GM21381 (cell line): Measurements from ENCODE around the gene ROR2.

Experiments
- ATAC-seq: cut with Tn5 transposase; IDR thresholded peaks from one replicate; pipeline ENCODE4 v1.9.1; 2021; ENCODE audit warnings: mild to moderate bottlenecking, moderate library complexity; ENCODE audit not compliant: unreplicated experiment

Gene ROR2

DNA sequence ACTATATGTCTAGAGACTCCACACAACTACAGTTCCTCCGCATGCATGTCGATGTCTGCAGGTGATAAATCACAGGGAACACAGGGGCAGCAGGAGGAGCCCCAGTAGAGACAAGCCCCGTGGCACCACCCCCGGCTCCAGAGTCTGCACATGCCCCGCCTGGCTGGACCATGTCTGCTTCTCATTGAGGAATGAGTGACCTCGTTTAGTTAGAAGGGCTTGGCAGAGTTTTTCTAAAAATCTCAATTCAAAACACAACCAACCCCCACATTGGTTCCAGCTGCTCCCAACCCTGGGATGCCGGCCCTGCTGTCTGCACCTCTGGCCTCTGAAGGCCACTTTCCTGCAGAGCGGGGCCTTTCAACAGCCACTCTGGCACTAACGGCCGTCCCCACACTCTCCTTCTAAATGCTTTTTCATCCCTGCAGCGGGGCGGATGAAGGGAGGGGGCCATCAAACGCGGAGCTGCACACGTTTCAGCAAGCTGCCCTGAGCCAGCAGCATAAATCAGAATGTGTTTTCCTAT, 106.3 kb downstream of the ROR2 start:
- no peak for ATAC-seq

DNA sequence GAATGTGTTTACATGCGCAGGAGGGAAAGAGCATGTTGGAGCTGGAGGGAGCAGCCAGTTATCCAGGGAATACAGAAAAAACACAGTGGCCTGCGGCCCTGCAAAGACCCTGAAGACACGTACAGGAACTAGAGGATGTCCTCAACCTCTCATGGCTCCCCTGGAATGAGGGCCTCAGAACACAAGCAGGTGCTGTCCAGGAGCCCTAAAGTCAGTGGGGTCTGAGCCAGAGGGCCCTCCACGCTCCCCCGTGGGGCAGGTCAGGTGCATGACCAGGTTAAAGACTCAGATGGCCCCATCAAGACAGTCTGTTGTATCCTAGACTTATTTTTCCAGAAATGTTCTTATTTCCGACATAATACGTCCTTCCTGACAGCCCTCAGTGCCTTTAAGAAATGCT, 106.9 kb downstream of the ROR2 start:
- no peak for ATAC-seq

DNA sequence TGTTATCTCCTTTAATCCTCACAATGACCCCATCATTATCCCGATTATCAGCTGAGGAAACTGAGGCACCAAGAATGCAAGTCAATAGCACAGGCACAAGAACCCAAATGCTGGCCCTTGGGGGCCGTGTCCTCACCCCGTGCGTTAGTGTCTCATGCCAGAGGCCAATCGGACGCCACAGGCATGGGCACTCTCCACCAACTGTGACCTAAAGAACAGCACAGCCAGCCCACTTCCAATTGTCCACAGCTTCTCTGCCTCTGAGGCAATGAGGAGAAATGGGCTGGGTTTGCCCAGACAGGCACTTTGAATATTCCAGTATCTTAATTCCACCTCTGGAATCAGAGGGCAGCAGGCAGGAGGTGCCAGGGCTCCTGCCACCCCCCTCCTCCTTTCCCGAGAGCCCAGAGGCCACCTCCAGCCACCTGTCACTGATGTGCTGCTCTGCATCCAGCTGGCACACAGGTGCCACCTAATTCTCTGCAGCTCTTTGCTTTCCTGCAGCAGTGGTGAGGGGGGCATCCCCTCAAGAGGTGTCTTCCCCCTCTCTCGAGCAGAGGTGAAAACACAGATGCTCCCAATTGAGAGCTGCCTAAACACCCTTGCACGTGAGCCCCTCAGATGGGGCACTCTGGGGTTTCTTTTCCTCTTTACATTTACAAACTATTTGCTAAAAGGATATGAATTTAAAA, 107.5 kb downstream of the ROR2 start:
- no peak for ATAC-seq

DNA sequence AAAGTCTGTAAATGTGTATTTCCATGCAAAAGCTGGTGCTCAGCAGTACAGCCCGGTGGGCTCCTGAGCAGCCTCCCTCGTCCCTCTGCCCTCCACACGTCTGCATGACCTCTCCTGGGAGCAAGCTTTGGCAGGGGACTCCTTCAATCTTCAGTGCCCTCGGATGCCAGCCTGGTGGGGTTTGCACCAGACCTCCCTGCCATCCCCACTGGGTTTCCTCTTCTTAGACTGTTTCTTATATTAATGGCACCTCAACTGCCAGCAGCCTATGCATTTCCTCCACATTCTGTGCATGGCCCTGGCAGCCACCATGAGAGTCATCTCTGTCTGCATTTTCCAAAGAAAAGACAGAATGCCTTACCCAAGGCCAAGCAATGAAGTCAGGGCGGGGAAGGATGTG, 108.4 kb downstream of the ROR2 start:
- ATAC-seq: no peak

DNA sequence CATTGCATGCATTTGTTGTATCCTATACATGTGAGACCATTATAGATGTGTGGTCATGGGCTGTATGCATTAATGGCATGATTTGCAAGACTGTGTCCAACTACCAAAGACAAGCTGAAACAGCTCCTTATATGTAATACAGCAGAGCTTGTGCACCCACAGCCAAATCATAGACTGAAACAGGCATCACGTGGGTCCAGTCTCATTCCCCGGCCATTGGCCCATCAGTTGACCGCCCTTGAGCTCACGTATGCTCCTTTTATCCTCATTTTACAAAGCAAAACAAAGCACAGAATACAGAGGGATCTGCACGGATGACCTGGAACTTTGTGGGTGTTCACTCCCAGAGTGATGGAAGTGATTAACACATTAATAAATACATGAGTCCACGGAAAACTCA, 109.1 kb downstream of the ROR2 start:
- no peak for ATAC-seq

DNA sequence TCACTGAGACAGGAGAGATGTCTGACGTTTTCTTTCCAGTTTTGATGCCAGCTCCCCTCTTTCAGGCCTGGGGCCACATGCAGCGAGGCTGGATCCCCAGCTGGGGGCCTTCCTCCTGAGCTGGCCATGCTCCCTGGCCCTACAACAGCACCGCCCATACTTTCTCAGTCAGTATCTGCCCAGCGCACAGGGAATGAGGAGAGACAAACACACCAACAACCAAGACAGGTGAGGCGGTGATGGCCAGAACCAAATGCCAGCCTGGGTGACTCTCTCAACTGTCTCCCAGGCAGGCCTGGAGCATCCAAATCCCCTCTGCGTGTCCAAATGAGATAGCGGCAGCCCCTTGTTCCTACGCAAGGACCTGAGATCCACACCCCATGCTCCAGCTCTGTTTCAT, 109.6 kb downstream of the ROR2 start:
- ATAC-seq: no peak

DNA sequence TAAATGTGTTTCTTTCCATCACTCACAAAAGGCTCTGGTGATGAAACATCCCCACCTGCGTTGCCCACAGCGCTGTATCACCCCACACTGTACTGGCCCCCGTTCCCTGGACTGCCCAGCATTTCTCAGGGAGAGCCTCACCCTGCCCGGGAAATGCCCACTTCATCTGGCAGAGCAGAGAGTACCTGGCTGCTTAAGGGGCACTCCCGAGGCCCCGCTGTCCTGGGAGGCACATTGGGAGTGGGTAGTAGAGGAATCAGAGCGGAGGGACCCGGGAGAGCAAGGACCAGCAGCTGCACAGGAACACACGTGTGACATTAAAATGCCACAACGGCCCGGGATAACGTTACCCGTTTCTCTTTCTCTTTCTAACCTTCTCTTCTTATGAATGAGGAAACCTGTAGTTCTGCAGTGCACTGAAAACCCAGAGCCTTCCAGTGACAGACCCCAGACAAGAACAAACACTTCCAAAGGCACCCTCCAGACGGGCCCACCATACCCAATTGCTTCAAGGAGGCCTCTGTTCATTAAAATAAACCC, 110.0 kb downstream of the ROR2 start:
- no peak for ATAC-seq

DNA sequence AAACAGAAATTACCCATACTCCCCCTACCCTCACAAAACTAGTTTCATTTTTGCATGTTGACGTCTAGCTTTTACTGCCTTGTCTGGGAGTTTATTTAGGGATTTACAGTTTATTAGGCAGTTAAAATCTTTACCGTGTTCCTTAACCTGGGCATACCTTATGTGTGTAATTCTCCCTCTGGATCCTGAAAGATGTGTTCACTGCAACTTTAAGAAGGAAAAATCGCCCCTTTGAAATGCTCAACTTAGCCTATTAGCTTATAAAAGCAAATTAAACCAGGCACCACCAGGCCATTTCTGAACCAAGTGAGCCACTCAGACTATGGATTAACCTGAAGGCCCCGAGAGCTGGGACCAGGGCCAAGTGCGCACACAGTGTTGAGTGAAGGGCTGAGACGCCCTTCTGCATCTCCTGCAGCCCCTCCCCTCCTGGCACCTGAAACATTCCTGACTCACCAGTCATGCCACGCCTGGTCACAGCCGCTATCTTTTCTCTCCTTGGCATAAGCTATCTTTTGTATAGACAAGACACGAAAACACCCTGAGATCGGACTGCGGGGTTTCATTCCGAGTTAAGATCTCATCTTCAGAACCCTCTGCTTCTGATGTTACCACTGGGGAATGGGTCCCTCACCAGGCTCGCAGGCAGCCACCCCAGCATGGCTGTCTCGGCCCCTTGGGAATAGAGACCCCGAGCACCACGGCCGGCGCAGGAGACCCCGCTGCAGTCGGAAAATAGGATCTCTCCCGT, 111.9 kb downstream of the ROR2 start:
- ATAC-seq: no peak

DNA sequence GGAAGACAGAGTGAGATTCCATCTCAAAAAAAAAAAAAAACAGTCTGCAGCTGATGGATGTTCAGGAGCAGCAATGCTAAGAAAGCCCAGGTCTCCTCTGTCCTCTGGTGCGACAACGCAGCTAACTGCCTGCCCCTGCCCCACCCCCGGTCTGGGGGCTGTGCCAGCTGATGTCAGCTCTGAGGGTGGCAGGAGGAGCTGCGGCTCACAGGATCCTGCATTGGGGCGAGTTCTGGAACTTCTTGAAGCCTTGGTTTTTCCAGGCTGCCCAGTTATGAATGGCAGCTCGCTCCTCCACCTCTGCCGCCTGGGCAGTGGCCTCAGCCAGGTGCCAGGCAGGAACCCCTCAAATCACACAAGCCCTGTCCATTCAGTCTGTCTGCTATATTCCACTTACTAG, 113.5 kb downstream of the ROR2 start:
- no peak for ATAC-seq

DNA sequence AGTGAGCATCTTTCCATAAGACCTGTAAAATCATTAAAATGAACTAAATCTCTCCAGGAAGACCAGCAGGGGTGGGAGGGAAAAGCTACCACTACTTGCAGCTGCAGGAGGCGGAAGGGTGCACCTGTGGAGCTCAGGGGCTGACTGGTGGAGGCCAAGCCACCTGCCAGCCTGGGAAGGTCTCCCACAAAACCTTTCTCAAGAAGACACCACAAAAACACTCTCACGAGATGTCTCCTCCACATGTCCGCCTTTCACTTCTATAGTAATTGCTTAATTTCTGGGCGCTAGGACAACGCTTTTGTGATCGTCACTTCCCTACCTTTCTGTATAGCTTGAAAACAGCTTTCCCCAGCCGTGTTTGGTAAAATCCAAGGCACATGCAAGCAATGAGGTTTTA, 114.4 kb downstream of the ROR2 start:
- no peak for ATAC-seq

DNA sequence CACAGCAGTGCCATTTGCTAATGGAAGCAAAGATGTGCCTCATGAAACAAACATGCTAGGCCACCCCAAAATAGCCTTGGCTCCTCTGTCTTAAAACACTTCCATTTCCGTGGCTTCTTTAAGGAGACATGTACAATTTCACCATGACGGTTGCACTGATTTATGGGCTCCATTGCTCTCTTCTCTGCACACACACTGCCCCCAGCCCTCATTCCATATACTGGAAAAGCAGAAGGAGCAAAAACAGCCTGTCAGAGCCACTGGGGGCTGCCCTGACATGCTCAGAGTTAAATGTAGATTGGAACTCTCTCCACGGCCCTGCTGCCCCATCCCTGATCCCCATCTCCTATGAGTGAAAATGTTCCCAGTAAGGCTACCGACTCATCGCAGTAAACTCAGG, 114.8 kb downstream of the ROR2 start:
- no peak for ATAC-seq

DNA sequence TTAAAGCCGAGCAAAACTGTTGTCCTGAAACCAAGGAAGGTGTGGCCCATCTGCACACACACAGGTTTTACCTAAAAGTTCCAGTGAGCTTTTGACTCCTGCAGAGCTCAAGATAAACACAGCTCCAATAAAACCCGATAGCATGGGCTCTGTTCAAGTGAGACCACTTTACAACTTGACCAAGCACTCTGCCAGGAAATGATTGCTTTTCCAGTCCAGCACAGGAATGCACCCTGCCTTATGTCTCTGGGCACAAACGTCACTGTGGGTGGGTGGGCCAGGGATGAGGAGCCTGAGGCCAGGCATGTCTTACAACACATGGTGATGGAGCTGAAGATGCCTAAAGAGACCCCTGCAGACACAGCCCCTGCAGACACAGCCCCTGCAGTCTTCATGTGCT, 115.3 kb downstream of the ROR2 start:
- no peak for ATAC-seq

DNA sequence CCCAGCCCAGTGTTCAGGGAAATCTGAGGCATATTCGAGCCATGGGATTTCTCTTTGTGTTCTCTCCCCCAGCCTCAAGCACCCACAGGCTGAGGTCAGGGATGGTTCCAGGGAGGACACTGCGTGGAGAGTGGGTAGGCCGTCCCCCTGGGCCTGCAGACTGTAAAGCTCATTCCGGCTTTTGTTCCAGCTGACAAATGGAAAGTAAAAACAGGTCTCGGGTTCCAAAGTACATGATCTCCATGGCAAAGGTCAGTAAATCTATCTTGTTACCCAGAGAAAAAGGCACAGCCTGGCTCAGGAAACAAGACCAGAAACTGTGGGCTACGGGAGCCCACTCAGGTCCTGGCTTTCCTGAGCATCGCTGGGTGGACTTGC, 116.2 kb downstream of the ROR2 start:
- ATAC-seq: no peak

DNA sequence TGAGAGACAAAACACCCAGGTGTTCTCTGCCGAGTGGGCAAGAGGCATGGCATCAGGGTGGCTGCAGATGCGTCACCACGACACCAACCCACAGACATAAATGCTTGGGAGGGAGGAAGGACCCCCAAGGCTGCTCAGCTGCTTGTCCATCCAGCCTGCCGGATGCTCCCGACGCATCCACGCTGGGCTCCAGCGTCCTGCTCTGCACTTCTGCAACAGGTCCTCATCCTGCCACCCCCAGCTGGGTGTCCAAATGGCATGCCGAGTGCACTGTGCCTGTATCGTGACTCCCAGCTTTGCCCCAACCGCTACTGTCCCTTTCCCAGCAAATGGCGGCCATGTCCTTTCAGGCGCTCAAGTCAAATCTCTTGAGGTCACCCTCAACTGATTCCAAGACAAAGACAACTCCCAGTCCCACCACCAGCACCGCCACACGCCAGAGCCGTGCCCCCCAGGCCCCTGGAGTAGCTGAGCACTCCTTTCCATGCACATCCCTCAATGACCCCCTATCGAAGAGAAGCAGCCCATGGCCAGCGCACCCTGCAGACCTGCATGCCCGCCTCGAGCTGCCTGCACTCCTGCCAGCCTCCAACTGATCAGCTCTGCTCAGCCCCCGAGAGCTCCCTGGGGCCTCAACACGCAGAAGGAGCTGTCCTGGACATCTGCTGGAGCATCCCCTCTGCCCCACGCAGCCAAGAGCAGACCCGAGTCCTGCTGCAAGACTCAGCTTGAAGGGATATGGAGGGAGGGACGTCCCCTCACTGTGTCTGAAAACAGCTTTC, 116.7 kb downstream of the ROR2 start:
- no peak for ATAC-seq

DNA sequence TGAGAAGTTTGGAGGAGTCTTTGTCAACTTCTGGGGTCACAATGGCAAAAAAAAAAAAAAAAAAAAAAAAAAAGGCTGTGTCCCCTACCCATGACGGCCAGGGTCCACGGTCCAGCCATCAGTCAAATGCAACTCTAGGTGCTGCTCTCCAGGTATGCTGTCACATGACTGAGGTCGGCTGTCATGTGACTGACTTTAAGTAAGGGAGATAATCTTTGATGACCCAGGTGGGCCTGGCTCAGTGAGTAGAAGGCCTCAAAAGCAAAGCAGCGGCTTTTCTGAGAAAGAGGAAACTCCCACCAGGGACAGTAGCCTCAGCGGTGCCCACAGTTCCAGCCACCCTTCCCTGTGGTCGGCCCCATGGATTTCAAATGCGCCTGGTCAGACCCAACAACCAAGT, 117.7 kb downstream of the ROR2 start:
- no peak for ATAC-seq

DNA sequence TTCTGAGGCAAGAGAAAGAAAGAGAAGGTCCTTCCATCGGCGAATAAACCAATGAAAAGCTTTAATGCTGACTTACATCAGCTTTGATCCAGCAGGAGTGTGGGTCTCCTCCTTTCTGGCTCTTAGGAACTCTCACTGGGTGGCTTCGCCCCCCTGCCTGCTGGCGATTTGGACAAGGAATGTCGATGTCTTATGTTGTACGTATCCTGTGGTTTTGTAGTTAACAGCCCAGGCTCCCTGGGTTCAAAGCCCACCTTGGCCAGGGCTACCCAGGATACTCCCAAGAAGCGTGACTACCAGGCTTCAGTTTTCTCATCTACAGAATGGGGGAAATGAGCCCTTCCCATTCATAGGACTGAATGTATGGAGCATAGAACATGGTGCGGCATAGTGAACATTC, 124.2 kb downstream of the ROR2 start:
- ATAC-seq: no peak

DNA sequence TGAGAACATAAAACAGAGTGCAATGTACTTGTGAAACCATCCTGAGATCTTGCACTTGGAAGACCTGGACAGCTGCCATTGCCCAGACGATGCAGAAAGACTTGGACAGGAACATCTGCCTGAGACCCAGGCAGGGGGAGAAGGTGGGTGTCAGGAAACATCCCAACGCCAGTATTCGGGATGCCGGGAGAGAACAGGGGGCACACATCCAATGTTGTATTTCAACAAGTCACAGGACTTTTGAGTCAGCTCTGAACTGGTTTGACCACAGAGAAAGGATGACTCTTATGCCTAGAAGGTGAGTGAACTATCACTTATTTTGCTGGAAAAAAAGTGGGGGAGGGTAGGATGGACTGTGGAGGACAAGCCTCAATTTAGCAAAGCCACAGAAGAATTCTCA, 124.6 kb downstream of the ROR2 start:
- no peak for ATAC-seq

DNA sequence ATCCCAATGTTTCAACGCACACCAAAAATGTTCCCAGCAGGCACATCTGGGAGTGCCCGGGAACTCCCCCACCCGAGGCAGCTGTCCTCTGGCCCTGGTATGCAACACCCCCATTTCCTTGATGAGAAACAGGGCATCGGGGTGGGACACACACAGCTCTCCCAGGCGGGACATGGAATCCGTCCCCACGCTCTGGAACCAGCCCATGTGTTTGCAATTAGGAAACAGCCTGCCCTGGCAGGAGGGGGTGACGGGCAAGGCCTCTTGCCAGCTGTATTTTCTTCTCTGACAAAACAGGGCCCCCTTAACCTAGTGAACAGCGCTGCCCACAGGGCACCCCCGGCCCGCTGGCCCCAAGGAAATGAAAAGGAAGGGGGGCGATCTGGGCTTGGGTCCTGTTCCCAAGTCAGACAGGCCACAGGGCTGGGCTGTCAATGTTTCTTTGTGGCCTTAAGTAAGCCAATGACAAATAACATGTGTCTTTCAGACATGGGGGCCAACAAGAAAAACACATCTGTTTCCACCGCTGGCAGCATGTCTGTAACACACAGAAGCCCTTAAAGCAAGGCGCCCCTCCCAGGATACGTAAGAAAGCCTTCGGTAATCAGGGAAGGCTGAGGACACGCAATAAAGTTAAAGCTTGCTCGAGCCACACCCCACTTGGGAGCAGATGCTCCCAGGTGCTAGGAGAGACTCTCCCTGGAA, 125.3 kb downstream of the ROR2 start:
- no peak for ATAC-seq

DNA sequence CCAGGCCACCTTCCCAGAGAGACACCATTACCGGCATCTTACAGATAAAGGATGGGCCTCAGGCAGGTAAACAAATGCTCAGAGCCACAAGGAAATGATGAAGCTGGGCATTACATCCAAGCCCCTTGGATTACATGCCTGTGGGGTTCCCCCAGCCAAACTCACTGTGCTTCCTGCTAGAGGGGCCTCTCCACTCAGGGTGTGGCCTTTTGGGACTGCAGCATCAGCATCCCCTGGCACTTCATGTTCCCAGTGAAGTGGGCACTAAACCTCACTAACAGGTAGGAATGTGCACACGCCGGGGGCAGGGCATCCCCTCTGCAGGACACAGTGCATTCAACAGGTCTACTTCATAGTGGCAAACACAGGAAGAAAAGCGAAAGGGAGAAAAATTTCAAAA, 125.9 kb downstream of the ROR2 start:
- no peak for ATAC-seq

DNA sequence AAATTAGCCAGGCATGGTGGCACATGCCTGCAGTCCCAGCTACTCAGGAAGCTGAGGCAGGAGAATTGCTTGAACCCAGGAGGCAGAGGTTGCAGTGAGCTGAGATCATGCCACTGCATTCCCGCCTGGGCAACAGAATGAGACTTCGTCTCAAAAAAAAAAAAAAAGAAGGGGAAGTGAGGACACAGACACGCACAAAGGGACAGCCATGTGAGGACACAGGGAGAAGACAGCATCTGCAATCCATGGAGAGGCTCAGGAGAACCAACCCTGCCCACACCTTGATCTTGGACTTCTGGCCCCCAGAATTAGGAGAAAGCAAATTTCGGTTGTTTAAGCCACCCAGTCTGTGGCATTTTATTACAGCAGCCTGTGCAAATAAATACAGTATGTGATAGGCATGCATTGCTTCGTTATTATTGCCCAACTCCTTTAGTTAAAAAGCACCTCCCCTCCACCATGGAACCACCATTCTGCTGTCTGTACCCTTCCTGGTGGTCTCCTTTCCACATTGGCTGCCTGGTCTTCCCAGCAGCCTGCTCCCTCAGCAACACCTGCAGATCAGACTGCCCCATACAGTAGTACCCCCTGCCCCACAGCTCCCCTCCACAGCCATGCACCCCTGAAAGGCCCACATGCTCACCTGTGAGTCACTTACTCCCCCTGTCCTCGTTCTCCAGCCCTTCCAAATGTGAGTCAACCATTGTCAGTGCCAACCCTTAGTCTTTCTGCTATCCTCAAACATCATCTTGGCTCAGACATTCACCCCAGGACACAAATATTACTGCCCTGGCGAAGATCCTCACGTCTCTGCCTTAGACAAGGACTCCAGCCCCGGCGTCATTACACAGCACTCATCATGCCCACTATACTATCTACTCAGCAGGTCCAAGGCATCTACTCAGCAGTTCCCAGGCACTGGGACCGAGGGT, 128.8 kb downstream of the ROR2 start:
- ATAC-seq: no peak
